Neural progenitor cell (in vitro differentiated cells): ENCODE measurements around the gene ACOXL. TPM values are rescaled to one million over a fixed set of nuclear protein-coding genes. Genes with fewer than 3 reads are reported as not detected.

Source experiments
- DNase-seq: peaks from one replicate; pipeline ENCODE4 v3.0.0-alpha.2; 2016; ENCODE audit warnings: low spot score
- H2AFZ ChIP-seq: fragments of 200-600 bp; sonication (generic); replicated peaks from 2 replicates; pipeline ENCODE4 v1.6.1; 2016; ENCODE audit warnings: antibody characterized with exemption
- H3F3A ChIP-seq: fragments of 200-600 bp; sonication (generic); 2 replicates; pipeline ENCODE4 v1.6.1; 2016; ENCODE audit warnings: antibody characterized with exemption, low read depth
- H3K27ac ChIP-seq: fragments of 200-600 bp; sonication (generic); 2 replicates; pipeline ENCODE4 v1.5.1; 2016; ENCODE audit warnings: mild to moderate bottlenecking
- H3K27me3 ChIP-seq: fragments of 200-600 bp; sonication (generic); 2 replicates; pipeline ENCODE4 v1.6.1; 2016; ENCODE audit warnings: mild to moderate bottlenecking, moderate library complexity
- H3K36me3 ChIP-seq: fragments of 200-600 bp; sonication (generic); 2 replicates; pipeline ENCODE4 v1.5.1; 2016
- H3K4me1 ChIP-seq: fragments of 200-600 bp; sonication (generic); 2 replicates; pipeline ENCODE4 v1.6.1; 2016; ENCODE audit warnings: mixed run types
- H3K4me2 ChIP-seq: fragments of 200-600 bp; sonication (generic); 2 replicates; pipeline ENCODE4 v1.6.1; 2016
- H3K4me3 ChIP-seq: fragments of 200-600 bp; sonication (generic); 2 replicates; pipeline ENCODE4 v1.5.1; 2016
- H3K79me2 ChIP-seq: fragments of 200-600 bp; sonication (generic); 2 replicates; pipeline ENCODE4 v1.6.1; 2016; ENCODE audit warnings: low read depth
- H3K9ac ChIP-seq: fragments of 200-600 bp; sonication (generic); 2 replicates; pipeline ENCODE4 v1.6.1; 2016
- H3K9me3 ChIP-seq: fragments of 200-600 bp; sonication (generic); 2 replicates; pipeline ENCODE4 v1.5.1; 2016; ENCODE audit warnings: low read depth
- H4K20me1 ChIP-seq: fragments of 200-600 bp; sonication (generic); 2 replicates; pipeline ENCODE4 v1.6.1; 2016; ENCODE audit warnings: low read depth
- H3K27ac Mint-ChIP-seq: 3 replicates; pipeline ENCODE4 v1.8.0; 2021; ENCODE audit warnings: mixed read lengths
- H3K27me3 Mint-ChIP-seq: 2 replicates; pipeline ENCODE4 v1.8.0; 2022; ENCODE audit warnings: low read depth, mild to moderate bottlenecking, inconsistent platforms, moderate library complexity, mixed read lengths; ENCODE audit not compliant: insufficient read depth
- H3K36me3 Mint-ChIP-seq: 3 replicates; pipeline ENCODE4 v1.8.0; 2021; ENCODE audit warnings: mixed read lengths
- H3K4me1 Mint-ChIP-seq: 3 replicates; pipeline ENCODE4 v1.8.0; 2021; ENCODE audit warnings: mixed read lengths
- H3K4me3 Mint-ChIP-seq: 3 replicates; pipeline ENCODE4 v1.8.0; 2021; ENCODE audit warnings: mild to moderate bottlenecking, moderate library complexity, mixed read lengths
- H3K9me3 Mint-ChIP-seq: 3 replicates; pipeline ENCODE4 v1.8.0; 2020; ENCODE audit warnings: mixed read lengths
- EZH2 ChIP-seq: fragments of 200-600 bp; sonication (generic); IDR thresholded peaks from 2 replicates; pipeline ENCODE4 v1.6.1; 2017; ENCODE audit warnings: antibody characterized with exemption, mild to moderate bottlenecking, moderate library complexity
- EZH2phosphoT487 ChIP-seq: fragments of 200-600 bp; sonication (generic); IDR thresholded peaks from 2 replicates; pipeline ENCODE4 v1.6.1; 2017; ENCODE audit warnings: antibody characterized with exemption
- total RNA-seq: library from RNA; depleted of rRNA; stranded (reverse); fragments of >200 nt; gene quantifications from 2 replicates; pipeline ENCODE4 v1.2.3, GENCODE V29; 2015; ENCODE audit warnings: low replicate concordance
- TF ChIP-seq, protein P1 (sequence below): fragments of 200-600 bp; sonication (generic); IDR thresholded peaks from 2 replicates; pipeline ENCODE4 v1.5.1; 2017; ENCODE audit warnings: antibody characterized with exemption, mild to moderate bottlenecking

ACOXL gene
- total RNA-seq, 1 donor from 2014 or later, result 2.9 TPM

GRCh38 chr2:110815938-110816337 lies 83.6 kb downstream of the ACOXL start:
- Mint-ChIP-seq H3K4me1 (peaks cover 8% of the 10 kb centered on the region), H3K36me3 (no peaks in the 10 kb centered on the region), H3K27me3 (peaks cover 6% of the 10 kb centered on the region), H3K27ac (no peak overlapping the region), H3K4me3 (peak overlapping the region; percentile 1), H3K9me3 (no peaks in the 10 kb centered on the region)
- Histone ChIP-seq H4K20me1 (no peaks in the 10 kb centered on the region), H3K27me3 (no peaks in the 10 kb centered on the region), H3K4me1 (peaks cover 2% of the 10 kb centered on the region), H3K27ac (no peak overlapping the region), H3K4me3 (no peak overlapping the region), H3K9me3 (no peaks in the 10 kb centered on the region), H3K4me2 (no peak overlapping the region), H3K36me3 (no peaks in the 10 kb centered on the region), H3F3A (no peaks in the 10 kb centered on the region), H3K79me2 (no peaks in the 10 kb centered on the region), H2AFZ (no peak overlapping the region), H3K9ac (no peak overlapping the region)
- DNase-seq, result no peak
- TF ChIP-seq EZH2, result no peak
- TF ChIP-seq EZH2phosphoT487, result no peak

DNA sequence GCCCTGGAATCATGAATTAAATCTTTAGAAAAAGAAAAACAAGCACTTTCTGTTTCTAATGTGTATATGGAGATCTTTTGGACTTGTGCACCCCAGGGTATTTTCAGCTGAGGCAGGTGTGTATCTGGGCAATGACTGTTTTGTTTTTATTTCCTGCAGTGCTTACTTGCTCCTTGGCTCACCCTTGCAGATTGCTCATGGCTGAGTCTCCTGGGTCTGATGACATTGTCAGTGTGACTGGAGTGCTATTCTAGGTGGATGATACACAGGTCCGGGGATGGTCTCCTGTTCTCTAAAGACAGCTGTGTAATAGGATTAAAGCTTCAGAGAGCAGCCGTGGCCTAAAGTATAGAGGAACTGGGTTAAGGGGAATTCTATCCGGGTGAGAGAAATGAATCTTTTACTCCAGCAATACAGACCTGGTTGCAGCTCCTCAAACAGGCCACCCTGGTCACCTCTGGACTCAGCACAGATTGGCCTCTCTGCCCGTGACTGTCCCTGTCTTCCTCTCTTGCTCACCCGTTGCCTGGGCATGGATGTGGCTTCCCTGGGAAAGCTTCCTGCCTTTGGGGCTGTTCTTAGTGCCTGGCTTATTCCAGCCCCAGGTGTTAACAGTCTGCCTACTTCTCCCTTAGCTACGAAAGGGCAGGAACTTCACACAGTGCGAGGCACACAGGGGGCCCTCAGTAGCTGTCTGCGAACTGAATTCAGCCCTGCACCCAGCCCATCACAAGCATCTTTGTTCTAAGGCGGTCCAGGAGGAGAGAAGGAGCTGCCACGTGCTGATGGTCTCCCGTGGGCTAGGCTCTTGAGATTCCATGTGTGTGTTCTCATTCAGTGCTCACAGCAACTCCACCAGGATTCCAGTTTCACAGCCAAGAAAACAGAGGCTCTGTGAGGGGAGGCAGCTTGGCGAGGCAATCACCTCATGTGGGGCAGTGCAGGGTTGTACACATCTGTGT lies 84.3 kb downstream of the ACOXL start:
- H3K9ac ChIP-seq, result no peak overlapping the region
- no peak overlapping the region for H3K4me3 ChIP-seq
- Mint-ChIP-seq H3K9me3 (no peaks in the 10 kb centered on the region), H3K36me3 (no peaks in the 10 kb centered on the region), H3K27me3 (peaks cover 6% of the 10 kb centered on the region), H3K27ac (no peak overlapping the region), H3K4me1 (peaks cover 3% of the 10 kb centered on the region), H3K4me3 (no peak overlapping the region)
- H3K27me3 ChIP-seq, result no peaks in the 10 kb centered on the region
- no peak for TF ChIP-seq EZH2
- TF ChIP-seq EZH2phosphoT487, result no peak
- TF ChIP-seq, protein P1, sequence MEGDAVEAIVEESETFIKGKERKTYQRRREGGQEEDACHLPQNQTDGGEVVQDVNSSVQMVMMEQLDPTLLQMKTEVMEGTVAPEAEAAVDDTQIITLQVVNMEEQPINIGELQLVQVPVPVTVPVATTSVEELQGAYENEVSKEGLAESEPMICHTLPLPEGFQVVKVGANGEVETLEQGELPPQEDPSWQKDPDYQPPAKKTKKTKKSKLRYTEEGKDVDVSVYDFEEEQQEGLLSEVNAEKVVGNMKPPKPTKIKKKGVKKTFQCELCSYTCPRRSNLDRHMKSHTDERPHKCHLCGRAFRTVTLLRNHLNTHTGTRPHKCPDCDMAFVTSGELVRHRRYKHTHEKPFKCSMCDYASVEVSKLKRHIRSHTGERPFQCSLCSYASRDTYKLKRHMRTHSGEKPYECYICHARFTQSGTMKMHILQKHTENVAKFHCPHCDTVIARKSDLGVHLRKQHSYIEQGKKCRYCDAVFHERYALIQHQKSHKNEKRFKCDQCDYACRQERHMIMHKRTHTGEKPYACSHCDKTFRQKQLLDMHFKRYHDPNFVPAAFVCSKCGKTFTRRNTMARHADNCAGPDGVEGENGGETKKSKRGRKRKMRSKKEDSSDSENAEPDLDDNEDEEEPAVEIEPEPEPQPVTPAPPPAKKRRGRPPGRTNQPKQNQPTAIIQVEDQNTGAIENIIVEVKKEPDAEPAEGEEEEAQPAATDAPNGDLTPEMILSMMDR, result no peak
- H3K9me3 ChIP-seq, result no peaks in the 10 kb centered on the region
- H3K4me1 ChIP-seq, result peaks cover 2% of the 10 kb centered on the region
- H3K4me2 ChIP-seq, result no peak overlapping the region
- H2AFZ ChIP-seq, result no peak overlapping the region
- no peaks in the 10 kb centered on the region for H3K79me2 ChIP-seq
- no peak for DNase-seq
- H3F3A ChIP-seq, result no peaks in the 10 kb centered on the region
- H3K27ac ChIP-seq, result no peak overlapping the region
- H4K20me1 ChIP-seq, result no peaks in the 10 kb centered on the region
- H3K36me3 ChIP-seq, result no peaks in the 10 kb centered on the region

DNA sequence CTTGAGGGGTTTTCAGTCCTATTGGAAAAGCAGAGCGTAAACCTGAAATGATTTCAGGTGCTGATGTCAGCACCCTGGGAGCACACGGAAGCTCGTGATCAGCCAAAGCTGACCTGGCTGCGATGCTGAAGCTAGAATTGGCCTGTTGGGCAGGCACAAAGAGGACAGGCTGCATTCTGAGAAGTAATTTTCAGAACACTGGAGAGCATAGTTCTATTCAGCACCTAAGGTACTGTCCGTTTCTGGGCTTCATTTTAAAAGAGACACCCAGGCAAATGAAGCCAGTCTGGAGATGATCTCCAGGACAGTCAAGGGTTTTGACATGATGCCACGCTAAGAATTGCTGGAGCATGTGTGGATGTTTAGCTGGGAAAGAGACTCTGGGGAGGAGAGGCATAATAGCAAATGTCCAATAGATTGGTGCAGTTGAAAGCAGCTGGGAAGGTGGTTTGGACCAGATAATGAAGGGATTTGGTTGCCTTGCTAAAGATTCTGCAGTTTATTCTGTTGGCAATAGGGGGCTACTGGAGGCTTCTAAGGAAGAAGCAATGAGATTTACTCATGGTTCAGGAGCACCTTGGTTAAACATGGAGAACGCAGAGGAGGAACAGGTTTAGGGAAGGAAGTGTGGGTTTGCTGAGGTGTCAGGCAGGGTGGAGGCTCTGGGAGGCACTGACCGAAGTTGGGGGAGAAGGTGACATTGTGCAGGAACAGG lies 86.6 kb downstream of the ACOXL start:
- Histone ChIP-seq H3F3A (no peaks in the 10 kb centered on the region), H3K4me1 (no peaks in the 10 kb centered on the region), H3K9ac (no peak overlapping the region), H3K9me3 (peaks cover 4% of the 10 kb centered on the region), H3K36me3 (no peaks in the 10 kb centered on the region), H3K27me3 (no peaks in the 10 kb centered on the region), H2AFZ (no peak overlapping the region), H3K79me2 (no peaks in the 10 kb centered on the region), H3K4me2 (no peak overlapping the region), H4K20me1 (no peaks in the 10 kb centered on the region), H3K27ac (no peak overlapping the region), H3K4me3 (no peak overlapping the region)
- H3K9me3 Mint-ChIP-seq, result peaks cover 7% of the 10 kb centered on the region
- H3K36me3 Mint-ChIP-seq, result peaks cover 4% of the 10 kb centered on the region
- no peak overlapping the region for H3K4me3 Mint-ChIP-seq
- H3K27ac Mint-ChIP-seq, result no peak overlapping the region
- peaks cover 6% of the 10 kb centered on the region for H3K27me3 Mint-ChIP-seq
- no peak for DNase-seq
- H3K4me1 Mint-ChIP-seq, result no peaks in the 10 kb centered on the region
- TF ChIP-seq EZH2, result no peak
- TF ChIP-seq, protein P1, result peak; percentile 39
- TF ChIP-seq EZH2phosphoT487, result no peak
